Adrenal gland (tissue), 12 donors: ENCODE data around the gene CDH7. TPM values are rescaled to one million over a fixed set of nuclear protein-coding genes. Genes with fewer than 3 reads are reported as not detected.

Source experiments
- DNase-seq, 7 donors: peaks; one replicate each; pipeline ENCODE4 v3.0.0-alpha.2; 2019 to 2020
- H3K27ac ChIP-seq, 5 donors: fragments of 200-600 bp; sonication (generic) in 4 of 5; 1 replicate in 3 of 5; 2 replicates in 2 of 5; pipeline versions ENCODE4 v1.5.1 to v1.8.0; 2016 to 2020; ENCODE audit warnings: mild to moderate bottlenecking in 1 of 5
- H3K27me3 ChIP-seq: fragments of 200-600 bp; 2 replicates; pipeline ENCODE4 v1.8.0; 2021
- H3K36me3 ChIP-seq, 2 donors: fragments of 200-600 bp; replicated peaks in 1 of 2; 1 replicate in 1 of 2; 2 replicates in 1 of 2; pipeline versions ENCODE4 v1.5.1 to v1.8.0; 2018 to 2022
- H3K4me1 ChIP-seq, 2 donors: fragments of 200-600 bp; replicated peaks in 1 of 2; 1 replicate in 1 of 2; 2 replicates in 1 of 2; pipeline versions ENCODE4 v1.5.1 to v1.8.0; 2018 to 2021
- H3K4me3 ChIP-seq, 4 donors: fragments of 200-600 bp; sonication (generic) in 3 of 4; one replicate each; pipeline ENCODE4 v1.5.1; 2016 to 2018
- H3K9me3 ChIP-seq, 3 donors: fragments of 200-600 bp; sonication (generic) in 1 of 3; replicated peaks in 1 of 3; 1 replicate in 2 of 3; 2 replicates in 1 of 3; pipeline versions ENCODE4 v1.5.1 to v1.8.0; 2016 to 2021
- POLR2A ChIP-seq, 2 donors: fragments of 450-650 bp; IDR thresholded peaks; one replicate each; pipeline ENCODE4 v1.6.1; 2017; ENCODE audit warnings: antibody characterized with exemption in 2 of 2, mild to moderate bottlenecking in 2 of 2, moderate library complexity in 1 of 2
- WGBS, 4 donors: extraction: QIAGEN DNeasy Blood & Tissue Kit in 2 of 4; methylation state at CpG; one replicate each; pipeline versions ENCODE4 v1.1.5 to v1.1.7; 2013 to 2017; 5-methylcytosine and 5-hydroxymethylcytosine counted together
- intact Hi-C, 2 donors: fragments of 100-400 bp; cut with DNase I; formaldehyde crosslinking; loops; one replicate each; pipeline versions ENCODE4 v1.14.1 to v1.15.0; 2022 to 2023
- polyA plus RNA-seq, 3 donors: library from polyadenylated mRNA; stranded (reverse); fragments of 200-250 nt in 2 of 3; fragments of 350-450 nt in 1 of 3; fragmentation: Illumina TruSeq in 1 of 3; extraction: RNeasy Lipid Tissue Mini Kit (QIAGEN cat#74804) in 1 of 3; gene quantifications; one replicate each; pipeline ENCODE4 v1.2.3, GENCODE V29; 2013 to 2014
- total RNA-seq, 9 donors: library from RNA; depleted of rRNA in 4 of 9; stranded (reverse); fragments of >200 nt in 4 of 9; fragments of 120-200 nt in 1 of 9; fragmentation: NEBNext Ultra II Directional in 1 of 9; extraction: Animal tissue kit (Norgen Biotek cat#: 25700) in 1 of 9; gene quantifications; one replicate each; pipeline versions ENCODE4 v1.1.0 to v1.2.4, GENCODE V29; 2013 to 2023
- TF ChIP-seq, protein P1 (sequence below), 6 experiments: fragments of 450-650 bp in 4 of 6; fragments of 200-600 bp in 2 of 6; sonication (generic) in 1 of 6; IDR thresholded peaks; 1 replicate in 5 of 6; 2 replicates in 1 of 6; pipeline versions ENCODE4 v1.5.1 to v1.8.0; 2016 to 2021; ENCODE audit warnings: antibody characterized with exemption in 6 of 6, mild to moderate bottlenecking in 2 of 6, moderate library complexity in 1 of 6
- donor health status: healthy with polysubstance abuse.
- donor health status: Bipolar disorder and iron deficiency.
- donor health status: DM: yes; HTN: yes; CAD: no.
- donor health status: DM: no; HTN: no; CAD: no.
- donor health status: DM: no; HTN: no; CAD: no.
- donor health status: DM: yes; HTN: yes; CAD: no.

The CDH7 gene
- total and polyA plus RNA-seq, 12 donors = under 0.01 to 1.7 (median 0.11) TPM; not detected in 5

DNA sequence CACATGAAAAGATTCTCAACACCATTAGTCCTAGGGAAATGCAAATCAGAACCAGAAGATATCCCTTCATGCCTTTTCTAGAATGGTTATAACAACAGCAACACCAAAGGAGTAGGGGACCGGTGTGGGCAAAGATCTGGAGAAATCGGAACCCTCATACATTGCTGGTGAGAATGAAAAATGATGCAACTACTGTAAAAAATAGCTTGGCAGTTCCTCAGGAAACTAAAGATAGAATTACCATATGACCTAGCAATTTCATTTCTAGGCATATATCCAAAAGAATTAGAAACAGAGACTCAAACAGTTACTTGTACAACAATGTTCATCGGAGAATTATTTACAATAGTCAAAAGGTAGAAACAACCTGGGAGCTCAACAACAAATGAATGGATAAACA is 29.2 kb upstream of the CDH7 start:
- Histone ChIP-seq H3K27ac (no peak overlapping the region), H3K4me3 (no peak overlapping the region), H3K36me3 (no peaks in the 10 kb centered on the region), H3K27me3 (no peaks in the 10 kb centered on the region), H3K4me1 (no peaks in the 10 kb centered on the region), H3K9me3 (no peaks in the 10 kb centered on the region)
- TF ChIP-seq, protein P1, sequence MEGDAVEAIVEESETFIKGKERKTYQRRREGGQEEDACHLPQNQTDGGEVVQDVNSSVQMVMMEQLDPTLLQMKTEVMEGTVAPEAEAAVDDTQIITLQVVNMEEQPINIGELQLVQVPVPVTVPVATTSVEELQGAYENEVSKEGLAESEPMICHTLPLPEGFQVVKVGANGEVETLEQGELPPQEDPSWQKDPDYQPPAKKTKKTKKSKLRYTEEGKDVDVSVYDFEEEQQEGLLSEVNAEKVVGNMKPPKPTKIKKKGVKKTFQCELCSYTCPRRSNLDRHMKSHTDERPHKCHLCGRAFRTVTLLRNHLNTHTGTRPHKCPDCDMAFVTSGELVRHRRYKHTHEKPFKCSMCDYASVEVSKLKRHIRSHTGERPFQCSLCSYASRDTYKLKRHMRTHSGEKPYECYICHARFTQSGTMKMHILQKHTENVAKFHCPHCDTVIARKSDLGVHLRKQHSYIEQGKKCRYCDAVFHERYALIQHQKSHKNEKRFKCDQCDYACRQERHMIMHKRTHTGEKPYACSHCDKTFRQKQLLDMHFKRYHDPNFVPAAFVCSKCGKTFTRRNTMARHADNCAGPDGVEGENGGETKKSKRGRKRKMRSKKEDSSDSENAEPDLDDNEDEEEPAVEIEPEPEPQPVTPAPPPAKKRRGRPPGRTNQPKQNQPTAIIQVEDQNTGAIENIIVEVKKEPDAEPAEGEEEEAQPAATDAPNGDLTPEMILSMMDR (IDR thresholded peaks at IDR 0.05) = no peak
- TF ChIP-seq POLR2A (IDR thresholded peaks at IDR 0.05) = no peak
- intact Hi-C loops = no loop called here
- WGBS, 4 donors = 60 to 69% (median 66%) methylated on average over 3 of the region's 3 CpGs
- no peak for DNase-seq

DNA sequence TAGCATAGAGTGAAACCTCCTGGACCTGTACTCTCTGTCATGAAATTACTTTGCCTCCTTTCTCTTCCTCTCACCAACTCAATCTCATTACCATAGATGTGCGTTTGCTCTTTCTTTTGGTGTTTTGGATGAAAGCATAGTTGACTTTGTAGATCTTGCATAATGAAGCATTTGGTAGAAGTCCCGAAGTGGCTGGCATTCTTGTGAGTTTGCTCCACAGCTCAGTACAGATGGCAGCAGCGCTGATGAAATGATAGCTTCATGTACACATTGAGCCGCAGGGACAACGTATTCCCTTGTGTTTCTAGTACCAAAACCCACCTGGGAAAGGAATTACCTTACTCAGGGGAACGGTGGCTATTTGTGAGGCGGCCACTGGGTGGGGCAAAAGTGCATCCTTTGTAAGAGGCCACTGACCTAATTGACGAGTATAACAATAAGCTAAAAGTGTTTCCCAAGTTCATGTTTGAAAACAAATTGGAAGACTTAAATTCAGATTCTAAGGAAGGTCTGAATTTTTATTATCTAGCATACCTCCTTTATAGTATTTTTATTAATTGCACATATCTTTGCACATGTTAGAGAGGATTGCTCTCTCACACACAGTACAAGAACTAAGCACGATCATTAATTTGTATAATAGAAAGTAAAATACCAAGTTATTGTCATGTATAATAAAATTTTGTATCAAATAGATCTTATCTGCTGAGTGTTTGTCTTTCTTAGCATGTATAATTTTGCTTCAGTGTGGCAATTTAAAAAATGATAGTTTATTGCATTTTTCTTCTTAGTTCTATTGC is 25.4 kb upstream of the CDH7 start:
- no peaks in the 10 kb centered on the region for H3K4me1 ChIP-seq
- WGBS, 4 donors = 25 to 31% (median 25%) methylated on average over 9 of the region's 9 CpGs
- DNase-seq = peak; percentile 16 to 62 (median 38)
- H3K36me3 ChIP-seq = no peaks in the 10 kb centered on the region
- H3K27ac ChIP-seq = no peak overlapping the region
- H3K4me3 ChIP-seq = no peak overlapping the region
- intact Hi-C loops = no loop called here
- no peaks in the 10 kb centered on the region for H3K27me3 ChIP-seq
- H3K9me3 ChIP-seq = no peaks in the 10 kb centered on the region
- no peak for TF ChIP-seq POLR2A (IDR thresholded peaks at IDR 0.05)
- TF ChIP-seq, protein P1 (IDR thresholded peaks at IDR 0.05) = peak; percentile 17 to 43 (median 40)

DNA sequence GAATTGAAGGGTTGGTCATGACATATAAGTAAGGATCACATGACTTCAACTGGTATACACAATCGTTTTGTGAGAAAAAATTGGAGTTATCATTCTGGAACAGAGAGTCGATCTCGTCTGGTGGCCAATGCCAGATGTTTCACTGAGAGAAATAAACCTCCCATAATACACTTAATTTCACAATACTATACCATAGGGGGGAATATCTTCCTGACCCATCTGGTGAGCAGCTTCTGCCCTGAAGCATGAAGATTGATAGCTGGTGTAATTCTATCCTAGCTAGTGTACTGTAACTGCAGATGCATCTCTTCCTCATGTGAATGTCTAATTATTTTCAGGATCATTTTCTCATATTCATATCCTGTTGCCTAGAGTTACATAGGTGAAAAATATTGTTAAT is 15.7 kb upstream of the CDH7 start:
- Histone ChIP-seq H3K4me1 (no peaks in the 10 kb centered on the region), H3K9me3 (no peaks in the 10 kb centered on the region), H3K27me3 (no peaks in the 10 kb centered on the region), H3K36me3 (no peaks in the 10 kb centered on the region), H3K4me3 (no peak overlapping the region), H3K27ac (no peak overlapping the region)
- no peak for TF ChIP-seq POLR2A (IDR thresholded peaks at IDR 0.05)
- TF ChIP-seq, protein P1 (IDR thresholded peaks at IDR 0.05) = no peak
- intact Hi-C loops = no loop called here
- 65 to 83% (median 76%) methylated on average over 3 of the region's 3 CpGs for whole genome bisulfite sequencing, 4 donors
- DNase-seq = no peak

DNA sequence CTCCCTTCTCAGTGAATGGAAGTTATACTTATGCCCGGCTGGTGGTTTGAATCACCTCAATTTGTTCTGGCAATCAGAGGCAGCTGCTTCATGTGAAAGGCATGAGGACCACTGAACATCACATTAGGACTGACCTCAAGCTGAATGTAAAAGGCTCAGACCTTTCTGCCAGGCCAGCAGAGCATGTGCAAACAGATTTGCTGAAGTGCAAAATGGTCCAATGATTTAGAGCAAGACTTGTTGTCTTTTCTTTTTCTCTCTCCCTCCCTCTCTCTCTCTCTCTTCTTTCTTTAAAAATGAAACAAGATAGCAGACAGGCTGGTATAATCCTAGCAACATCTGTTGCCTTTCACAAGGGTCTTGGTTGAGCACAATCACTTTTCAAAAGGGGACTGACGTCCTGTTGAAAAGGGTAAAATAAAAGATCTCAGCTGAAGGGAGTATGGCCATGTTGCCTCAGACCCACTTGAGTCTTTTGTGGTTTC is 13.3 kb upstream of the CDH7 start:
- H3K36me3 ChIP-seq = no peaks in the 10 kb centered on the region
- TF ChIP-seq POLR2A (IDR thresholded peaks at IDR 0.05) = no peak
- TF ChIP-seq, protein P1 (IDR thresholded peaks at IDR 0.05) = no peak
- H3K9me3 ChIP-seq = no peaks in the 10 kb centered on the region
- no peak overlapping the region for H3K4me3 ChIP-seq
- WGBS, 4 donors = 45 to 55% (median 46%) methylated on average over 2 of the region's 2 CpGs
- H3K27ac ChIP-seq = no peak overlapping the region
- DNase-seq = no peak
- no peaks in the 10 kb centered on the region for H3K4me1 ChIP-seq
- intact Hi-C loops = no loop called here
- H3K27me3 ChIP-seq = no peaks in the 10 kb centered on the region
